Left ventricle myocardium inferior (tissue), 1 donor: ENCODE data around the gene MTHFR. TPM values are rescaled to one million over a fixed set of nuclear protein-coding genes. Genes with fewer than 3 reads are reported as not detected.

Source experiments
- DNase-seq: peaks from one replicate; pipeline ENCODE4 v3.0.0-alpha.2; 2020
- H3K27ac ChIP-seq: fragments of 200-600 bp; replicated peaks from 2 replicates; pipeline ENCODE4 v1.8.0; 2021
- H3K27me3 ChIP-seq: fragments of 200-600 bp; 2 replicates; pipeline ENCODE4 v1.8.0; 2021; ENCODE audit warnings: low read depth
- H3K36me3 ChIP-seq: fragments of 200-600 bp; 2 replicates; pipeline ENCODE4 v1.8.0; 2021
- H3K4me1 ChIP-seq: fragments of 200-600 bp; 2 replicates; pipeline ENCODE4 v1.8.0; 2021
- H3K4me3 ChIP-seq: fragments of 200-600 bp; 2 replicates; pipeline ENCODE4 v1.8.0; 2021; ENCODE audit warnings: mild to moderate bottlenecking, moderate library complexity
- H3K9me3 ChIP-seq: fragments of 200-600 bp; replicated peaks from 2 replicates; pipeline ENCODE4 v1.8.0; 2021
- CTCF ChIP-seq: fragments of 200-600 bp; IDR thresholded peaks from 2 replicates; pipeline ENCODE4 v1.8.0; 2021; ENCODE audit warnings: antibody characterized with exemption, mild to moderate bottlenecking, borderline replicate concordance
- intact Hi-C: fragments of 100-400 bp; cut with micrococcal nuclease; formaldehyde crosslinking; loops from one replicate; pipeline ENCODE4 v1.11.0; 2022
- total RNA-seq: library from RNA; stranded (reverse); fragmentation: NEBNext Ultra II Directional; extraction: Animal tissue kit (Norgen Biotek cat#: 25700); gene quantifications from one replicate; pipeline ENCODE4 v1.2.1, GENCODE V29; 2021
- donor health status: DM: no; HTN: yes; CAD: no; lungs with severe emphysema.

The MTHFR gene
- total RNA-seq, 1 donor from 2014 or later: 40.1 TPM

GRCh38 chr1:11779715-11780379 lies 25.9 kb downstream of the MTHFR start:
- Histone ChIP-seq H3K4me1 (peaks cover 7% of the 10 kb centered on the region), H3K4me3 (no peak overlapping the region), H3K9me3 (no peaks in the 10 kb centered on the region), H3K36me3 (no peaks in the 10 kb centered on the region), H3K27me3 (no peaks in the 10 kb centered on the region), H3K27ac (no peak overlapping the region)
- no peak for DNase-seq
- no peak for TF ChIP-seq CTCF
- intact Hi-C loops: no loop called here

- DNase-seq: no peak
- no peaks in the 10 kb centered on the region for H3K9me3 ChIP-seq
- intact Hi-C loops: no loop called here
- H3K4me1 ChIP-seq: no peaks in the 10 kb centered on the region
- no peak overlapping the region for H3K4me3 ChIP-seq
- no peaks in the 10 kb centered on the region for H3K27me3 ChIP-seq
- H3K36me3 ChIP-seq: no peaks in the 10 kb centered on the region
- TF ChIP-seq CTCF: no peak
- H3K27ac ChIP-seq: no peak overlapping the region
Observed at GRCh38 chr1:11778844-11779623, 26.7 kb downstream of the MTHFR start.

- DNase-seq: no peak
- no peak overlapping the region for H3K4me3 ChIP-seq
- H3K27ac ChIP-seq: no peak overlapping the region
- H3K27me3 ChIP-seq: no peaks in the 10 kb centered on the region
- intact Hi-C loops: no loop called here
- no peak for TF ChIP-seq CTCF
- no peaks in the 10 kb centered on the region for H3K4me1 ChIP-seq
- H3K9me3 ChIP-seq: no peaks in the 10 kb centered on the region
- no peaks in the 10 kb centered on the region for H3K36me3 ChIP-seq
Observed at GRCh38 chr1:11778336-11778735, 27.4 kb downstream of the MTHFR start.

- intact Hi-C loops: no loop called here
- no peak for DNase-seq
Observed at GRCh38 chr1:11777658-11778322, 28.0 kb downstream of the MTHFR start.

More at GRCh38 chr1:11777658-11778322, 28.0 kb downstream of the MTHFR start:
- TF ChIP-seq CTCF: no peak
- Histone ChIP-seq H3K4me1 (no peaks in the 10 kb centered on the region), H3K4me3 (no peak overlapping the region), H3K27me3 (no peaks in the 10 kb centered on the region), H3K27ac (no peak overlapping the region), H3K36me3 (no peaks in the 10 kb centered on the region), H3K9me3 (no peaks in the 10 kb centered on the region)
